ENCODE measurements around the gene WDR47. TPM values are rescaled to one million over a fixed set of nuclear protein-coding genes. Genes with fewer than 3 reads are reported as not detected.
A peak's percentile ranks its signal among the peaks of the same experiment; 100 is the strongest.

The WDR47 gene
- total RNA-seq, 1 experiment from 2014 or later: 21.0 TPM

DNA sequence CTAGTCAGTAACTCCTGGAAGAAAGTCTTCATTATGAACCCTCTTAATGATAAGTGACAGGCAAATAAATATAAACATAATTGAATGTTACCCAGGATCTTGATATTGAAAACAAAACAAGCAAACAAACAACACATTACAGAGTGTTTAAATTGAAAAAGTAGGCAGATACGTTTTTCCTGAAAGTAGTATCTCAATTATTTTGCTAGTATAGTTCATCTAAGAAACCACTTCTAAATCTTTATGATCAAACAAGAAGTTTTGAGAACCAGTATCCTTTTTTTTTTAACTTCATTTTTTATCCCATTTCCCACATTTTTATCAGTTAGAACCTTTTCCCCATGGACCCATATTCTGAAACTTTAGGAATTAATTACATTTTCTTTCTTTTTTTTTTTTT lies 3.7 kb upstream of the WDR47 start:
- no TSS peak for BruUV-seq (replicated peaks)
- no peaks in the 10 kb centered on the region for H3K4me1 ChIP-seq (ENCODE audit: insufficient read depth, low read length, poor library complexity, severe bottlenecking)
- DNase-seq (ENCODE audit: low spot score): no peak
- H3K36me3 ChIP-seq (ENCODE audit: insufficient read depth, low read length, poor library complexity, severe bottlenecking): no peaks in the 10 kb centered on the region
- POLR2A ChIA-PET (ENCODE audit: low non-redundant PET): no interaction called here
- no peaks in the 10 kb centered on the region for H3K9me3 ChIP-seq (ENCODE audit: low read depth, low read length, poor library complexity, severe bottlenecking)
- H3K27me3 ChIP-seq (replicated peaks; ENCODE audit: insufficient read depth, low read depth, low read length, poor library complexity): no peaks in the 10 kb centered on the region
- CTCF ChIA-PET: interaction anchor here (0.6 kb wide), 1 partner anchor 283 kb away, joined by 3 read pairs; no protein-coding TSS in a partner anchor
- no peak overlapping the region for H3K27ac ChIP-seq (ENCODE audit: low read depth, low read length, poor library complexity, severe bottlenecking)
- intact Hi-C loops (cut with micrococcal nuclease; ENCODE audit: unreplicated experiment): no loop called here
- H3K4me3 ChIP-seq (ENCODE audit: low read depth, low read length, poor library complexity, severe bottlenecking): no peak overlapping the region
- TF ChIP-seq EZH2 (IDR thresholded peaks at IDR 0.05; ENCODE audit: borderline replicate concordance, low read depth, low read length, poor library complexity, severe bottlenecking): no peak
- TF ChIP-seq, protein P1, sequence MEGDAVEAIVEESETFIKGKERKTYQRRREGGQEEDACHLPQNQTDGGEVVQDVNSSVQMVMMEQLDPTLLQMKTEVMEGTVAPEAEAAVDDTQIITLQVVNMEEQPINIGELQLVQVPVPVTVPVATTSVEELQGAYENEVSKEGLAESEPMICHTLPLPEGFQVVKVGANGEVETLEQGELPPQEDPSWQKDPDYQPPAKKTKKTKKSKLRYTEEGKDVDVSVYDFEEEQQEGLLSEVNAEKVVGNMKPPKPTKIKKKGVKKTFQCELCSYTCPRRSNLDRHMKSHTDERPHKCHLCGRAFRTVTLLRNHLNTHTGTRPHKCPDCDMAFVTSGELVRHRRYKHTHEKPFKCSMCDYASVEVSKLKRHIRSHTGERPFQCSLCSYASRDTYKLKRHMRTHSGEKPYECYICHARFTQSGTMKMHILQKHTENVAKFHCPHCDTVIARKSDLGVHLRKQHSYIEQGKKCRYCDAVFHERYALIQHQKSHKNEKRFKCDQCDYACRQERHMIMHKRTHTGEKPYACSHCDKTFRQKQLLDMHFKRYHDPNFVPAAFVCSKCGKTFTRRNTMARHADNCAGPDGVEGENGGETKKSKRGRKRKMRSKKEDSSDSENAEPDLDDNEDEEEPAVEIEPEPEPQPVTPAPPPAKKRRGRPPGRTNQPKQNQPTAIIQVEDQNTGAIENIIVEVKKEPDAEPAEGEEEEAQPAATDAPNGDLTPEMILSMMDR (conservative IDR thresholded peaks at IDR 0.05; ENCODE audit: low read depth, low read length): no peak

DNA sequence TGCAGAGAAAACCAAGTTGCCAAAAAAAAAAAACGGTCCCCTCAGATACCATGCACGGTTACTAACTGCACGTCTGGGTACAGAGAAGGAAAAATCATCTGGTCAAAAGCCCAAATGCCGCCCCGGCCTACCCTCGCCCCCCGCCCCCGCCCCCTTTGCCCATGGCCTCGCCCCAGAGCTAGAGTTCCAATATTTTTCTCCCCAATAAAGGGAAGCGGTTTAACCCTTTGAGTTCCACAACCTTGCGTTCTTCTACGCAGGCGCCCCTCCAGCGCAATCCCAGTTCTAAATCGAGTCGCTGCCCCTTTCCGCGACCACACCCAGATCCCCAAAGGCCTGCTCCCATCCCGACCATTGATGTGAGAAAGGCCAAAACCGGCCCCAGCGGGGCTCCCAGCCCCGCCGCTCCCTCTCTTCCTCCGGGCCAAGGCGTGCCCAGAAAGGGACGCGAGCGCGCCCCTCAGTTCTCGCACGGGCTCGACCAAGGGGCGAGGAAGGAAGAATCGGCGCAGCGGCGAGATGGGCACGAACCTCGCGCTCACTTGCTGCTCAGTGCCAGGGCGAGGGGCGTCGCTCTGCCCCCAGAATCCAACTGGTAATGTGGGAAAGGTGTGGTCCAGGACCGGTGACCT lies 797 bp downstream of the WDR47 start:
- Histone ChIP-seq H3K27me3 (replicated peaks; ENCODE audit: insufficient read depth, low read depth, low read length, poor library complexity) (no peaks in the 10 kb centered on the region), H3K9me3 (ENCODE audit: low read depth, low read length, poor library complexity, severe bottlenecking) (no peaks in the 10 kb centered on the region), H3K27ac (ENCODE audit: low read depth, low read length, poor library complexity, severe bottlenecking) (peak overlapping the region; percentile 75), H3K4me3 (ENCODE audit: low read depth, low read length, poor library complexity, severe bottlenecking) (peak overlapping the region; percentile 97), H3K4me1 (ENCODE audit: insufficient read depth, low read length, poor library complexity, severe bottlenecking) (peaks cover 3% of the 10 kb centered on the region), H3K36me3 (ENCODE audit: insufficient read depth, low read length, poor library complexity, severe bottlenecking) (no peaks in the 10 kb centered on the region)
- intact Hi-C loops (cut with micrococcal nuclease; ENCODE audit: unreplicated experiment): no loop called here
- CTCF ChIA-PET: no interaction called here
- no peak for TF ChIP-seq EZH2 (IDR thresholded peaks at IDR 0.05; ENCODE audit: borderline replicate concordance, low read depth, low read length, poor library complexity, severe bottlenecking)
- TF ChIP-seq, protein P1 (conservative IDR thresholded peaks at IDR 0.05; ENCODE audit: low read depth, low read length): no peak
- POLR2A ChIA-PET (ENCODE audit: low non-redundant PET): no interaction called here
- no TSS peak for BruUV-seq (replicated peaks)
- peak; percentile 54 for DNase-seq (ENCODE audit: low spot score)

- intact Hi-C loops (cut with micrococcal nuclease; ENCODE audit: unreplicated experiment): no loop called here
- ChIA-PET CTCF (no interaction called here), POLR2A (ENCODE audit: low non-redundant PET) (no interaction called here)
- no peaks in the 10 kb centered on the region for H3K27me3 ChIP-seq (replicated peaks; ENCODE audit: insufficient read depth, low read depth, low read length, poor library complexity)
- peak overlapping the region; percentile 97 for H3K4me3 ChIP-seq (ENCODE audit: low read depth, low read length, poor library complexity, severe bottlenecking)
- H3K36me3 ChIP-seq (ENCODE audit: insufficient read depth, low read length, poor library complexity, severe bottlenecking): no peaks in the 10 kb centered on the region
- BruUV-seq (replicated peaks): TSS peak; percentile 80
- no peak for DNase-seq (ENCODE audit: low spot score)
- H3K4me1 ChIP-seq (ENCODE audit: insufficient read depth, low read length, poor library complexity, severe bottlenecking): peaks cover 3% of the 10 kb centered on the region
- peak overlapping the region; percentile 75 for H3K27ac ChIP-seq (ENCODE audit: low read depth, low read length, poor library complexity, severe bottlenecking)
- H3K9me3 ChIP-seq (ENCODE audit: low read depth, low read length, poor library complexity, severe bottlenecking): no peaks in the 10 kb centered on the region
- TF ChIP-seq, protein P1 (conservative IDR thresholded peaks at IDR 0.05; ENCODE audit: low read depth, low read length): no peak
- TF ChIP-seq EZH2 (IDR thresholded peaks at IDR 0.05; ENCODE audit: borderline replicate concordance, low read depth, low read length, poor library complexity, severe bottlenecking): no peak
Observed at GRCh38 chr1:109040627-109040988, 1.3 kb downstream of the WDR47 start.
